Activated naive CD4-positive, alpha-beta T cell (primary cell): ENCODE measurements around the gene RHO.

Source experiments
- DNase-seq, 4 experiments: peaks; one replicate each; lab custom pipeline; 2025; lab: John Stamatoyannopoulos, UW

The RHO gene

DNA sequence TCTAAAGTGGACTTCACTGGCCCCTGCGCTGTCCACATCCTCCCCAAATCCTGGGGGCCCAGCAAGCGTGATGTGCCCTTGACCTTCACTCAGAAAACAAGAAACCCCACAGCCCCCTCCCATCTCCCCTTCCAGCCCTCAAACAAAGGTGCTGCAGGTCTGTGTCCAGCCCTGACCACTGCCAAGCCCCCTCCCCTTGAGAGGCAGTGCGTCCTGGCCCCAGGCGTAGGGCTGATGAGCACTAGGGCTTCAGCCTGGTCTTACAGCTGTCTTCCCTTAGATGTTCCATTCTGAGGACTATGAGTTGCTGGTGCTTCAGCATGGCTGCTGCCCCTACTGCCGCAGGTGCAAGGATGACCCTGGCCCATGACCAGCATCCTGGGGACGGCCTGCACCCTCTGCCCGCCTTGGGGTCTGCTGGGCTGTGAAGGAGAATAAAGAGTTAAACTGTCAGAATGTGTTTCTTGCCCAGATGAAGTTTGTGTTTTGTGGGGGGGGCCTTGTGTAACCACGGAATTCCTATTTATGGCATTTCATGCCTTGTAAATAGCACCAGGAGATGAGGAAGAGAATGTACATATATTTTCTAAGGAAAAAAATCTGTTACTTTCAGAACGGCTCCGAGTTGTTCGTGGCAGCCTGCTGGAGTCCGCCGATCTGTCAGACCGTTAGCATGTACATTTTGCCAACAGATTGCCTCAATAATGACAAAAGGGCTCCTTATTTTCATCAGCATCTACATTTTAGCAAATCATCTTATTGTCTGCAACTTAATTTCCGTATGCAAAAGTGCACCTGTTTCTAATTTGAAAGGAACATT lies 8.3 kb upstream of the RHO start:
- DNase-seq: no peak

DNA sequence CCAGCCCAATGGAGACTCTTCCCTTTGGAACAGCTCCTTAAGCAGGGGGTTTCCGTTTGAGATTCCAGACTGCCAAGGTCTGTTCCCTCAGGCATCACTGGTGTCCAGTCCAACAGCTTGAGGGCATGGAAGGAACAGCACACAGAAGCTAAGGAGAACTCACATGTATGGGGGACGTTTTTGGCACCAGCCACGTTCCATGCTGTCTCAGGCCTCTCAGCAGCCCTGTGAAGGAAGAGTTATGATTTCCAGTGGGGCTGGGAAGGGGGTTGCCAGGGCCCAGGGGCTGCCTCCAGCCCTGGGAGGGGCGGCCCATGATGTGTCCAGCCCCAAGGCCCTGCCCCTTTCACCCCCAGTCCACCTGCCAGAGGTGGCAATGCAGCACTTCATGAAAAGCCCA lies 7.5 kb upstream of the RHO start:
- DNase-seq: no peak

GRCh38 chr3:129521611-129522010 lies 6.8 kb upstream of the RHO start:
- no peak for DNase-seq

GRCh38 chr3:129522953-129523352 lies 5.5 kb upstream of the RHO start:
- no peak for DNase-seq

DNA sequence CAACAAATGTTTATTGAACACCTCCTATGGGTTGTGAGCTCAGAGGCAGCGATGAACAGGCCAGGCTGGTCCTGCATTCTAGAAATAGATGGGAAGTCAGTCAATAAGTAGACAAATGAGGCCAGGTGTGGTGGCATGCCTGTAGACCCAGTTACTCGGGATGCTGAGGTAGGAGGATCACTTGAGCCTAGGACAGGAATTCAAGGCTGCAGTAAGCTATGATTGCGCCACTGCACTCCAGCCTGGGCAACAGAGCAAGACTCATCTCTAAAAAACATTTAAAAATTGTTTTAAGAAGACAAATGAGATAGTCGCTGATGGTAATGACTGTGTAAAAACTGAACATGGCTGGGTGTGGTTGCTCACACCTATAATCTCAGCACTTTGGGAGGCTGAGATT lies 4.4 kb upstream of the RHO start:
- no peak for DNase-seq

DNA sequence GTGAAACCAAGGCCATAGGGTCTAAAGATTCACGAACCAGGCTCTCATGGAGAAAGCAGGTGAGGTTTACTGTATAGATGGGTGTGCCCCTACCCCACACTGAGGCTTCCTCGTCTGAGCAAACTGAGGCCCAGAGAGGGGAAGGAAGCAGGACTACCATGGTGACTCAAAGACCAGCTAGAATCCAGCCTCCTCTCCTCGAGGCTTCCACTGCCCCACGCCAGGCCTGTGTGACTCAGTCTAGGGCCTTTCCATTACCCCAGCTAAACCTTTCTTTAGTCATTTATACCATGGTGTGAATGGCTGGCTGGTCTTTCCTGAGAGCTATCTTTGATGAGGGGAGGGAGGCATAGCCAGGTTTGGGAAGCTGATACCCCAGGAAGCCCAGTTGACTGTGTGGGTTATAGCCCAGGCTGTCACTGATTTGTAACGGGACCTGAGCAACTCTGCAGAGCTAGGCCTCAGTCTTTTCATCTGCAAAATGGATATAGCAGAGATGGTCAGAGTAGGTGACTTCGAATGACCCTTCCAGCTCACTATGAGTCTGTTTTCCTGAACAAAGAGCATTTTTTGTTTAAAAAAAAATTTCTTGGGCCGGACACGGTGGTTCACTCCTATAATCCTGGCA lies 3.0 kb upstream of the RHO start:
- no peak for DNase-seq

GRCh38 chr3:129526121-129526900 lies 2.1 kb upstream of the RHO start:
- no peak for DNase-seq

GRCh38 chr3:129527262-129527661 lies 1.2 kb upstream of the RHO start:
- no peak for DNase-seq

DNA sequence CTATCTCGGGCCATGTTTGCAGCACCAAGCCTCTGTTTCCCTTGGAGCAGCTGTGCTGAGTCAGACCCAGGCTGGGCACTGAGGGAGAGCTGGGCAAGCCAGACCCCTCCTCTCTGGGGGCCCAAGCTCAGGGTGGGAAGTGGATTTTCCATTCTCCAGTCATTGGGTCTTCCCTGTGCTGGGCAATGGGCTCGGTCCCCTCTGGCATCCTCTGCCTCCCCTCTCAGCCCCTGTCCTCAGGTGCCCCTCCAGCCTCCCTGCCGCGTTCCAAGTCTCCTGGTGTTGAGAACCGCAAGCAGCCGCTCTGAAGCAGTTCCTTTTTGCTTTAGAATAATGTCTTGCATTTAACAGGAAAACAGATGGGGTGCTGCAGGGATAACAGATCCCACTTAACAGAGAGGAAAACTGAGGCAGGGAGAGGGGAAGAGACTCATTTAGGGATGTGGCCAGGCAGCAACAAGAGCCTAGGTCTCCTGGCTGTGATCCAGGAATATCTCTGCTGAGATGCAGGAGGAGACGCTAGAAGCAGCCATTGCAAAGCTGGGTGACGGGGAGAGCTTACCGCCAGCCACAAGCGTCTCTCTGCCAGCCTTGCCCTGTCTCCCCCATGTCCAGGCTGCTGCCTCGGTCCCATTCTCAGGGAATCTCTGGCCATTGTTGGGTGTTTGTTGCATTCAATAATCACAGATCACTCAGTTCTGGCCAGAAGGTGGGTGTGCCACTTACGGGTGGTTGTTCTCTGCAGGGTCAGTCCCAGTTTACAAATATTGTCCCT lies 1.2 kb downstream of the RHO start:
- DNase-seq: no peak

DNA sequence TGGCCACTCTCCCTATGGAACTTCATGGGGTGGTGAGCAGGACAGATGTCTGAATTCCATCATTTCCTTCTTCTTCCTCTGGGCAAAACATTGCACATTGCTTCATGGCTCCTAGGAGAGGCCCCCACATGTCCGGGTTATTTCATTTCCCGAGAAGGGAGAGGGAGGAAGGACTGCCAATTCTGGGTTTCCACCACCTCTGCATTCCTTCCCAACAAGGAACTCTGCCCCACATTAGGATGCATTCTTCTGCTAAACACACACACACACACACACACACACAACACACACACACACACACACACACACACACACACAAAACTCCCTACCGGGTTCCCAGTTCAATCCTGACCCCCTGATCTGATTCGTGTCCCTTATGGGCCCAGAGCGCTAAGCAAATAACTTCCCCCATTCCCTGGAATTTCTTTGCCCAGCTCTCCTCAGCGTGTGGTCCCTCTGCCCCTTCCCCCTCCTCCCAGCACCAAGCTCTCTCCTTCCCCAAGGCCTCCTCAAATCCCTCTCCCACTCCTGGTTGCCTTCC lies 1.9 kb downstream of the RHO start:
- DNase-seq: no peak

DNA sequence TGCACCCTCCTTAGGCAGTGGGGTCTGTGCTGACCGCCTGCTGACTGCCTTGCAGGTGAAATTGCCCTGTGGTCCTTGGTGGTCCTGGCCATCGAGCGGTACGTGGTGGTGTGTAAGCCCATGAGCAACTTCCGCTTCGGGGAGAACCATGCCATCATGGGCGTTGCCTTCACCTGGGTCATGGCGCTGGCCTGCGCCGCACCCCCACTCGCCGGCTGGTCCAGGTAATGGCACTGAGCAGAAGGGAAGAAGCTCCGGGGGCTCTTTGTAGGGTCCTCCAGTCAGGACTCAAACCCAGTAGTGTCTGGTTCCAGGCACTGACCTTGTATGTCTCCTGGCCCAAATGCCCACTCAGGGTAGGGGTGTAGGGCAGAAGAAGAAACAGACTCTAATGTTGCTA lies 2.4 kb downstream of the RHO start:
- DNase-seq: no peak

DNA sequence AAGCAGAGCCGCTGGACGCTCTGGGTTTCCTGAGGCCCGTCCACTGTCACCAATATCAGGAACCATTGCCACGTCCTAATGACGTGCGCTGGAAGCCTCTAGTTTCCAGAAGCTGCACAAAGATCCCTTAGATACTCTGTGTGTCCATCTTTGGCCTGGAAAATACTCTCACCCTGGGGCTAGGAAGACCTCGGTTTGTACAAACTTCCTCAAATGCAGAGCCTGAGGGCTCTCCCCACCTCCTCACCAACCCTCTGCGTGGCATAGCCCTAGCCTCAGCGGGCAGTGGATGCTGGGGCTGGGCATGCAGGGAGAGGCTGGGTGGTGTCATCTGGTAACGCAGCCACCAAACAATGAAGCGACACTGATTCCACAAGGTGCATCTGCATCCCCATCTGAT lies 3.3 kb downstream of the RHO start:
- no peak for DNase-seq

DNA sequence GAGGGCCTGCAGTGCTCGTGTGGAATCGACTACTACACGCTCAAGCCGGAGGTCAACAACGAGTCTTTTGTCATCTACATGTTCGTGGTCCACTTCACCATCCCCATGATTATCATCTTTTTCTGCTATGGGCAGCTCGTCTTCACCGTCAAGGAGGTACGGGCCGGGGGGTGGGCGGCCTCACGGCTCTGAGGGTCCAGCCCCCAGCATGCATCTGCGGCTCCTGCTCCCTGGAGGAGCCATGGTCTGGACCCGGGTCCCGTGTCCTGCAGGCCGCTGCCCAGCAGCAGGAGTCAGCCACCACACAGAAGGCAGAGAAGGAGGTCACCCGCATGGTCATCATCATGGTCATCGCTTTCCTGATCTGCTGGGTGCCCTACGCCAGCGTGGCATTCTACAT lies 3.8 kb downstream of the RHO start:
- no peak for DNase-seq

- no peak for DNase-seq
Measured at GRCh38 chr3:129533406-129533805, 5.0 kb downstream of the RHO start.

- DNase-seq: no peak
Measured at GRCh38 chr3:129534428-129535027, 6.1 kb downstream of the RHO start.

- DNase-seq: no peak
Measured at GRCh38 chr3:129535075-129535474, 6.6 kb downstream of the RHO start.

GRCh38 chr3:129536374-129536667 lies 7.9 kb downstream of the RHO start:
- no peak for DNase-seq

GRCh38 chr3:129536804-129537203 lies 8.4 kb downstream of the RHO start:
- no peak for DNase-seq

DNA sequence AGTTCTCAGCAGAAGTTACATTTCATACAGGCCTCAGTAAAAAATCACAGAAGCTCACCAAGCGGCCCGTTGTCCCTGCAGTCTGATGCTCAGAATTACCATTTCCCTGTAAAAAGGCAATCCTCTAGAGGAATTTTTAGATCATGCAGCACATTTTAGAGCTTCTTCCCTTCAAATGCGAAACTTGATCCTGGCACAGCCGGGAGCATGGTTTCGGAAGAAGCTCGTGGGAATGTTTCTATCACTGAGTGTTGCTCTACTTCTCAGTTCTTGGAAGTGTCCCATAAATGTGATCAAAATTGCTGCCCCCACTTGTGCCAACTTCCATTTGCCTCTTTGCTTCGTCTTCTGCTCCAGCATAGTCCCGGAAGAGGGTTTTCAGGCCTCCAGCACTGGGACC lies 10.8 kb downstream of the RHO start:
- DNase-seq: no peak

GRCh38 chr3:129540776-129541516 lies 12.5 kb downstream of the RHO start:
- DNase-seq: no peak

- DNase-seq: no peak
Measured at GRCh38 chr3:129542747-129543146, 14.3 kb downstream of the RHO start.
